H9 (cell line): ENCODE measurements around the gene ERFL. TPM values are rescaled to one million over a fixed set of nuclear protein-coding genes. Genes with fewer than 3 reads are reported as not detected.

Experiments used
- DNase-seq: peaks from one replicate; pipeline ENCODE4 v3.0.0-alpha.2; 2017
- H2AFZ ChIP-seq: one replicate; pipeline ENCODE4 v1.6.1; 2013; ENCODE audit warnings: mild to moderate bottlenecking, low read length, control low read depth, moderate library complexity
- H2AK5ac ChIP-seq: 2 replicates; pipeline ENCODE4 v1.6.1; 2013; ENCODE audit warnings: low read length, control low read depth, mixed read lengths; ENCODE audit not compliant: insufficient read length
- H2BK120ac ChIP-seq: one replicate; pipeline ENCODE4 v1.6.1; 2013; ENCODE audit warnings: low read depth, mild to moderate bottlenecking, low read length, control low read depth, inconsistent platforms; ENCODE audit not compliant: poor library complexity, severe bottlenecking
- H2BK12ac ChIP-seq: 2 replicates; pipeline ENCODE4 v1.6.1; 2013; ENCODE audit warnings: low read length, control low read depth, mixed read lengths, low read depth; ENCODE audit not compliant: insufficient read length
- H2BK15ac ChIP-seq: 2 replicates; pipeline ENCODE4 v1.6.1; 2013; ENCODE audit warnings: low read depth, low read length, control low read depth
- H2BK20ac ChIP-seq: one replicate; pipeline ENCODE4 v1.6.1; 2013; ENCODE audit warnings: low read depth, mild to moderate bottlenecking, low read length, control low read depth, inconsistent platforms; ENCODE audit not compliant: poor library complexity, severe bottlenecking
- H2BK5ac ChIP-seq: 2 replicates; pipeline ENCODE4 v1.6.1; 2013; ENCODE audit warnings: low read length, control low read depth, mixed read lengths; ENCODE audit not compliant: insufficient read length
- H3K14ac ChIP-seq: 2 replicates; pipeline ENCODE4 v1.6.1; 2013; ENCODE audit warnings: low read length, control low read depth; ENCODE audit not compliant: insufficient read depth
- H3K18ac ChIP-seq: 2 replicates; pipeline ENCODE4 v1.6.1; 2013; ENCODE audit warnings: low read depth, mild to moderate bottlenecking, mixed read lengths, low read length, control low read depth; ENCODE audit not compliant: insufficient read length
- H3K23ac ChIP-seq: 2 replicates; pipeline ENCODE4 v1.6.1; 2013; ENCODE audit warnings: low read length, control low read depth, mixed read lengths, low read depth; ENCODE audit not compliant: insufficient read length
- H3K23me2 ChIP-seq: 2 replicates; pipeline ENCODE4 v1.6.1; 2013; ENCODE audit warnings: low read depth, mild to moderate bottlenecking, mixed read lengths, low read length, control low read depth; ENCODE audit not compliant: insufficient read length, poor library complexity, severe bottlenecking
- H3K27ac ChIP-seq: 2 replicates; pipeline ENCODE4 v1.5.1; 2013; ENCODE audit warnings: low read length, control low read depth, mixed read lengths, low read depth; ENCODE audit not compliant: insufficient read length
- H3K27me3 ChIP-seq: 2 replicates; pipeline ENCODE4 v1.6.1; 2013; ENCODE audit warnings: low read length, control low read depth, inconsistent platforms; ENCODE audit not compliant: insufficient read depth
- H3K4ac ChIP-seq: 2 replicates; pipeline ENCODE4 v1.6.1; 2013; ENCODE audit warnings: low read depth, mild to moderate bottlenecking, control low read depth, inconsistent platforms, low read length, moderate library complexity
- H3K4me1 ChIP-seq: 2 replicates; pipeline ENCODE4 v1.6.1; 2013; ENCODE audit warnings: low read length, control low read depth, inconsistent platforms; ENCODE audit not compliant: insufficient read depth
- H3K4me2 ChIP-seq: 2 replicates; pipeline ENCODE4 v1.6.1; 2013; ENCODE audit warnings: low read length, control low read depth, mixed read lengths; ENCODE audit not compliant: insufficient read length, insufficient read depth
- H3K56ac ChIP-seq: 2 replicates; pipeline ENCODE4 v1.6.1; 2013; ENCODE audit warnings: low read depth, mild to moderate bottlenecking, mixed read lengths, low read length, control low read depth; ENCODE audit not compliant: insufficient read length
- H3K79me1 ChIP-seq: 2 replicates; pipeline ENCODE4 v1.6.1; 2013; ENCODE audit warnings: low read depth, mild to moderate bottlenecking, moderate library complexity, low read length, control low read depth, inconsistent platforms; ENCODE audit not compliant: insufficient read depth, poor library complexity, severe bottlenecking
- H3K79me2 ChIP-seq: 2 replicates; pipeline ENCODE4 v1.6.1; 2013; ENCODE audit warnings: low read length, control low read depth, inconsistent platforms; ENCODE audit not compliant: insufficient read depth
- H3K9ac ChIP-seq: 2 replicates; pipeline ENCODE4 v1.6.1; 2013; ENCODE audit warnings: low read length, control low read depth, mixed read lengths; ENCODE audit not compliant: insufficient read length; ENCODE audit errors: extremely low read depth
- H3K9me3 ChIP-seq: one replicate; pipeline ENCODE4 v1.6.1; 2013; ENCODE audit warnings: low read depth, low read length, inconsistent platforms; ENCODE audit not compliant: control insufficient read depth
- H3T11ph ChIP-seq: one replicate; pipeline ENCODE4 v1.6.1; 2013; ENCODE audit warnings: mild to moderate bottlenecking, low read length, control low read depth, inconsistent platforms
- H4K20me1 ChIP-seq: one replicate; pipeline ENCODE4 v1.6.1; 2013; ENCODE audit not compliant: control insufficient read depth, insufficient read length, insufficient read depth
- H4K5ac ChIP-seq: 2 replicates; pipeline ENCODE4 v1.6.1; 2013; ENCODE audit warnings: low read depth, mild to moderate bottlenecking, mixed read lengths, low read length, control low read depth; ENCODE audit not compliant: insufficient read length
- H4K8ac ChIP-seq: replicated peaks from 2 replicates; pipeline ENCODE4 v1.6.1; 2013; ENCODE audit warnings: low read length, control low read depth, mixed read lengths, low read depth; ENCODE audit not compliant: insufficient read length
- H4K91ac ChIP-seq: 2 replicates; pipeline ENCODE4 v1.6.1; 2013; ENCODE audit warnings: low read depth, mild to moderate bottlenecking, moderate library complexity, mixed read lengths, low read length, control low read depth; ENCODE audit not compliant: insufficient read length
- H3K27ac Mint-ChIP-seq, 3 experiments: 2 replicates in 2 of 3; 3 replicates in 1 of 3; pipeline ENCODE4 v1.8.0; 2020 to 2021; ENCODE audit warnings: mixed read lengths in 3 of 3, mild to moderate bottlenecking in 1 of 3, moderate library complexity in 1 of 3
- H3K27me3 Mint-ChIP-seq: 2 replicates; pipeline ENCODE4 v1.8.0; 2021; ENCODE audit warnings: low read depth, mild to moderate bottlenecking, moderate library complexity, mixed read lengths
- H3K36me3 Mint-ChIP-seq, 3 experiments: 2 replicates in 2 of 3; 3 replicates in 1 of 3; pipeline ENCODE4 v1.8.0; 2020 to 2021; ENCODE audit warnings: low read depth in 3 of 3, mixed read lengths in 3 of 3; ENCODE audit not compliant: insufficient read depth in 1 of 3
- H3K4me1 Mint-ChIP-seq, 2 experiments: 2 replicates each; pipeline ENCODE4 v1.8.0; 2020; ENCODE audit warnings: mixed read lengths in 2 of 2
- H3K4me3 Mint-ChIP-seq, 2 experiments: 2 replicates in 1 of 2; 3 replicates in 1 of 2; pipeline ENCODE4 v1.8.0; 2020 to 2021; ENCODE audit warnings: mild to moderate bottlenecking in 2 of 2, mixed read lengths in 2 of 2, moderate library complexity in 1 of 2
- H3K9me3 Mint-ChIP-seq, 2 experiments: 2 replicates in 1 of 2; 3 replicates in 1 of 2; pipeline ENCODE4 v1.8.0; 2020; ENCODE audit warnings: mild to moderate bottlenecking in 2 of 2, mixed read lengths in 2 of 2, moderate library complexity in 1 of 2
- CTCF ChIP-seq: fragments of 200-600 bp; sonication (generic); conservative IDR thresholded peaks from 3 replicates; pipeline ENCODE4 v1.8.0; 2021; ENCODE audit warnings: antibody characterized with exemption, mild to moderate bottlenecking
- WGBS: extraction: QIAGEN DNeasy Blood & Tissue Kit; methylation state at CpG from one replicate; pipeline ENCODE4 v1.1.7; 2013; ENCODE audit warnings: missing lambda C conversion rate, low lambda C conversion rate, mixed read lengths; ENCODE audit not compliant: insufficient read length; ENCODE audit errors: extremely low coverage; 5-methylcytosine and 5-hydroxymethylcytosine counted together
- total RNA-seq: library from RNA; stranded (reverse); gene quantifications from 2 replicates; pipeline ENCODE4 v1.2.1, GENCODE V29; 2021

Gene ERFL
- total RNA-seq, 1 experiment from 2014 or later: 0.22 TPM

DNA sequence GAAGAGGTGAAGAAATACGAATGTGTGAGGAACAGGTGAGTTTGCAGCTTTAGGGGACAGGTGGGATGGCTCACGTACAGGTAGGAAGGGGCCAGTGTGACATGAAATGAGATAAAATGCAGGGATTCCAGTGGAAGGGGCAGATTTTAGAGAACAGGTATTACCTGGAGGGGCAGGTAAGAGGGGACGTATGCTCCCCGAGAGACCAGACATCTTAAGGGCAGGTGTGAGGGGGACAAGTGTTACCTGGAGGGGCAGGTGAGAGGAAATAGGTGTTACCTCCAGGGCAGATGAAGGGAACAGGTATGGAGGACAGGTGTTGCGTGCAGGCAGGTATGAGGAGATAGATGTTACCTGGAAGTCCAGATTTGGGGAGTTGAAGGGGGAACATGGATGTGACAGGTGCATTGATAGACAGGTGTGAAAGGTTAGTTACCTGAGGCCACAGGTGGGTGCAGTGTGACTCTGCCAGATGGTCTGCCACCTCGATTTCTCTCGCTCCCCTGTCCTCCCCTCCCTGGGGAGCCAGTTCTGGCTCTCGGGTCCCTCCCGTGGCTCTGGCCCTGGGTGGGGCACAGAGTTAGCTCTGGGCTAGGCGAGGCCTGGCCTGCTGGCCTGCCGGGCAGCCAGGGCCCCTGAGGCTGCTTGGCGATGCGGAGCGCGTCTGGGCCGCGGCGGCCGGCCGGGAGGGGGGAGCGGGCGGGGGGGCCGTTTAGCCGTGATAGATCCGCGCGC lies 2.1 kb downstream of the ERFL start:
- Histone ChIP-seq H3K9me3 (no peaks in the 10 kb centered on the region), H2AFZ (no peak overlapping the region), H3K23ac (no peak overlapping the region), H4K8ac (no peak overlapping the region), H3K4ac (no peak overlapping the region), H3K23me2 (peaks cover 2% of the 10 kb centered on the region), H3K14ac (no peak overlapping the region), H3K4me1 (peaks cover 5% of the 10 kb centered on the region; the same call in 1 of the 2 replicates), H4K91ac (no peak overlapping the region), H3K9ac (no peak overlapping the region), H3K56ac (no peak overlapping the region), H2BK15ac (no peak overlapping the region), H4K5ac (no peak overlapping the region), H4K20me1 (no peaks in the 10 kb centered on the region), H2BK12ac (no peak overlapping the region), H2BK20ac (no peak overlapping the region), H2BK120ac (no peak overlapping the region), H3K4me2 (no peak overlapping the region), H3K79me2 (no peaks in the 10 kb centered on the region), H3K27me3 (peaks cover 91% of the 10 kb centered on the region), H2BK5ac (no peak overlapping the region), H3K18ac (no peak overlapping the region), H2AK5ac (no peak overlapping the region), H3T11ph (no peak overlapping the region), H3K27ac (no peak overlapping the region), H3K79me1 (no peaks in the 10 kb centered on the region)
- no peak for TF ChIP-seq CTCF
- H3K4me3 Mint-ChIP-seq: no peak overlapping the region
- peaks cover 9 to 31% of the 10 kb centered on the region in 2 experiments for H3K4me1 Mint-ChIP-seq
- WGBS: no CpG with 5 or more reads among the region's 27 CpGs
- peaks cover 16% of the 10 kb centered on the region for H3K27me3 Mint-ChIP-seq
- no peak for DNase-seq
- H3K9me3 Mint-ChIP-seq: peaks cover 0 to 3% of the 10 kb centered on the region in 2 experiments; a peak in 4 of 5 replicates
- no peaks in the 10 kb centered on the region for H3K36me3 Mint-ChIP-seq
- no peak overlapping the region for H3K27ac Mint-ChIP-seq
